ENCODE measurements around the gene RHOC.
A peak's percentile ranks its signal among the peaks of the same experiment; 100 is the strongest.

Gene RHOC

DNA sequence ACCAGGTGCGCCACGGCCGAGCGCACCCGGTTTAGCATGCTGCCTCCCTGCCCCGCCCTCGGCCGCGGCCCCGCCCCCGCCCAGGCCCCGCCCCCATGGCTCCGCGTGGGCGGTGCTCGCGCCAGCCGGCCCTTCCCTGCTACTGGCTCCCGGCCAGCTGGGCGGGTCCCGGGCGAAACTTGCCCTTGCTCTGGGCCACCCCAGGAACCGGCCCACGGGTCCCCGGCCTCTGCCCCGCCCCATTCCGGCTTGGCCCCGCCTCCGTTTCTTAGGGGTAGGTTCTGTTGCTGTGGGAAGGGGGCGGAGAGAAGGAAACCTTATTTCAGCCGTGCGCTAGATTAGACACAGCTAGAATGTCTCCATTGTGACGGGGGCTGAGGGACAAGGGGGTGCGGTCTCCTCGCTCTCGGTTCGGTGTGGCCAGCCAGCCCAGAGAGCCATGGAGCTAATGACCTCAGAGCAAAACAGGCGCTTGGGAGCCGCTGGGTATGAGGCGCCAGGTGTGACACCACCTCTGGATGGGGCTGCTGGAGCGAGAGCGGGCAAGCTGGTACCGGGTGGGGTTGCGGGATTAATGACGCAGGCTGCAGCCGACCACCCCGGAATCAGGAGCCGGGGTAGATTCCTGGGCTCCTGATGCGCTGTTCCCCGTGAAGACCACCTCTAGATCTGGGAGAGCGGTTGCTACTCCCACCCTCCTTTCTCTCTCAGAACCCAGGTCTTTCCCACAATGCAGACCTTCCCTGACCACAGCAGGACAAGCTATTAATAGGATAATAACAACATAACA lies 8.5 kb upstream of the RHOC start, which contains the start of gene PPM1J:
Gene PPM1J, minus strand, starts transcription at position 69 of the 790 bp plus-strand sequence. Its CDS starts 31 bp downstream, at position 38.
- Histone ChIP-seq H3K27ac (ENCODE audit: low read depth, low read length) (peak within 1 kb of the TSS; percentile 68), H3K9me3 (ENCODE audit: low read length) (no peaks in the 10 kb centered on the region), H3K4me1 (ENCODE audit: insufficient read depth, low read length) (peaks cover 8% of the 10 kb centered on the region), H3K4me3 (ENCODE audit: low read depth in 1 of 2, low read length in 2 of 2) (peak within 1 kb of the TSS; percentile 79 to 83), H3K36me3 (ENCODE audit: insufficient read depth, low read length) (no peaks in the 10 kb centered on the region), H3K9ac (ENCODE audit: low read length) (no peak within 1 kb of the TSS), H3K27me3 (ENCODE audit: control insufficient read depth in 1 of 2, insufficient read depth in 2 of 2, low read length in 2 of 2) (peaks cover 0 to 4% of the 10 kb centered on the region in 2 donors)

DNA sequence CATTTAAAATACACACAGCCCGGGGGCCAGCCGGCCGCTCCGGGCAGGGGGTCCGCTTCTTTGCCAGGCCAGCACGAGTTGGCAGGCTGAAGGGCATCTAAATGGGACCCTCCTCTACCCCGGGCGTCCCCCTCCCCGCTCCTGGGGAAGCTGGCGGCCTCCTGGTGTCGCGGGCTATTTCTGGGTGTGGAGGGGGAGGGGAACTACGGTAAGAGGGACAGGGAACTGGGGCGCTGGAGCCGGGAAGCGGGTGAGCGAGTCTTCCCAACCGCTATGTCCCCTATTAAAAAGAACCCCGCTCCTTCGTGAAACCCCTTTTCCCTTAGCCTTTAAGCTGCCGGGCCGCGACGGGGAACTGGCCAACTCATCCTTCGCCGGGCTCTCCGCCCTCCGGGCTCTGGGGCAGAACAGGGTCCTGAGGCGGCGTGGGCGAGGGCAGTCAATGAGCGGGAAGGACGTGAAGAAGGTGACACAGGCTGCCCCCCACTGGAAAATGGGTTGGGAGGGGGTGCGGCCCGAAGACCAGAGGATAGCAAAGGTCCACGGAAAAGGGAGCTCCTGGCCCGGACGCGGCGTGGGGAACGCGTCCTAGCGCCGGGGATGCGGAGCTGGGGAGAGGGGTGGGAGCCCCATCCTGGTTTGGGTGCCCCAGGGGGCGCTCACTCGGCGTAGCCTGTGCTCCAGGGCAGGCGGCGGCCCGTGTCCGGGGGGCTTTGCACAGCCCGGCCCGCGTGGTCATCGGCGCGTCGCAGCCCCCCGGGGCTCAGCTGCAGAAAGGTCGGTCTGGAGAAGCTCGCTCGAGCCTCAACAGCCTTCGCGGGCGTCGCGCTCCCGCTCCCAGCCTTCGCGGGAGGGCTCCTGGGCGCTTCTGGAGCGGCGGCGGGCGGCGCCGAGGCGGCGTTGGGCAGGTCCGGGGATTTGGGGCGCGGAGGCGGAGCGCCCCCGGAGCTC lies 7.7 kb upstream of the RHOC start:
- peaks cover 0 to 2% of the 10 kb centered on the region in 2 donors for H3K27me3 ChIP-seq (ENCODE audit: control insufficient read depth in 1 of 2, insufficient read depth in 2 of 2, low read length in 2 of 2)
- H3K4me1 ChIP-seq (ENCODE audit: insufficient read depth, low read length) = peaks cover 8% of the 10 kb centered on the region
- no peak overlapping the region for H3K9ac ChIP-seq (ENCODE audit: low read length)
- H3K36me3 ChIP-seq (ENCODE audit: insufficient read depth, low read length) = no peaks in the 10 kb centered on the region
- H3K27ac ChIP-seq (ENCODE audit: low read depth, low read length) = peak overlapping the region; percentile 48
- H3K4me3 ChIP-seq (ENCODE audit: low read depth in 1 of 2, low read length in 2 of 2) = peak overlapping the region; percentile 79 to 83
- H3K9me3 ChIP-seq (ENCODE audit: low read length) = no peaks in the 10 kb centered on the region

DNA sequence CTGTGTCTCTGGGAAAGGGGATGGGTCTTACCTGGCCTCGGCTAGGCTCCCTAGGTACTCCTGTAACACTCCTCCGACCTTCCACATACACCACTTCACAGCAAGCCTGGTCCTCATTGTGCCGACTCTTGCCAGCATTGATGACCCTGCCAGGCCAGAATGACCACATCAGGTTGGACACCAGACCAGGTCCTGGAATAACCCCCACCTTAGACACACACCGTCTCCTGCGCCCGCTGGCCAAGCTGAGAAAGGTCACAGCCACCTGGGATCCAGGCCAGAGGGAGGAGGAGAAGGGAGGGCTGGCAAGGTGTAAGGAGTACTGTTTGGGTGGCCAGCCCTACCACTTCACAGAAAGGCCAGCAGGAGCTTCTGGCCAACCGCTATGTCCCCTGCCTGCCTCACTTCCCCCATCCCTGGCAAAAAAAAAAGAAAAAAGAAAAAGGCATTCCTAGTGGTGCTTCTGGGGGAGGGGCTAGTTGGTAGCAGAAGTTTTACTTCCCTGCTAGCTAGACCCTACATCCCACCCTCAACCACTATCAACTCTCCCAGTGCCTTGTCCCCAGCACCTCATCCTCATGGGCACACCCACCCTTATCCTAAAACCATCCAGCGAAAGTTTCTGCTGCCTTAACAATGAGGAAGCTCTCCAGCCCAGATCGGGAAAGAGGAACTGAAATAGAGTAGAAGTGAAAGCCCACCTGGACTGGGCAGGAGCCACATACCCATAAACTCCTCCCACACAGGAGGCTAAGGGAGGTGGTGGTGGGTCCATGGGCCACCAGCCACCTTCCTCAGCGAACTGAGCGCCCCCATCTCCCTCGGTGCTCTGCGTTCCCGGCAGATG lies 6.8 kb upstream of the RHOC start:
- no peak overlapping the region for H3K9ac ChIP-seq (ENCODE audit: low read length)

DNA sequence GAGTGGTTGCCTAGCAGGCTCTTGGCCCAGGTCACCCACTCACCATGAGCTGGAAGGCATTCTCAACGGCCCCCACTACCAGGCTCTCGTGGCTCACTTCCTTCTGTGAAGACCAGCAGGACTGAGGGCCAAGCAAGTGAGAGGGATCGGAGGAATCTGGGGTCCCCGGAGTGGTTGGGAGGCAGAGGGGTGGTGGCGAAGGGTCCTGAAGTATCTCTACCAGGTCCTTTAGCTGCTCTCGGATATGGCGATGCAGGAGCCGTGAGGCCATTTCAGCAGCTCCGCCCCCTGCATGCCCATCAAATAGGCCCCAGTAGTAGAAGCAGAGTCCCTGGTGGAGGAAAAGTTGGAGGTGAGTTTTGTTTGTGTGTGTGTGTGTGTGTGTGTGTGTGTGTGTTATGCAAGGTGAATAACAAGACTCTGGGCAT lies 5.8 kb upstream of the RHOC start:
- H3K27ac ChIP-seq (ENCODE audit: low read depth, low read length) = no peak overlapping the region
- no peak overlapping the region for H3K9ac ChIP-seq (ENCODE audit: low read length)
- H3K4me3 ChIP-seq (ENCODE audit: low read depth in 1 of 2, low read length in 2 of 2) = no peak overlapping the region
- H3K36me3 ChIP-seq (ENCODE audit: insufficient read depth, low read length) = no peaks in the 10 kb centered on the region
- no peaks in the 10 kb centered on the region for H3K27me3 ChIP-seq (ENCODE audit: control insufficient read depth in 1 of 2, insufficient read depth in 2 of 2, low read length in 2 of 2)
- no peaks in the 10 kb centered on the region for H3K9me3 ChIP-seq (ENCODE audit: low read length)
- H3K4me1 ChIP-seq (ENCODE audit: insufficient read depth, low read length) = peaks cover 9% of the 10 kb centered on the region

More for the DNA sequence above, 6.8 kb upstream of the RHOC start:
- Histone ChIP-seq H3K27me3 (ENCODE audit: control insufficient read depth in 1 of 2, insufficient read depth in 2 of 2, low read length in 2 of 2) (no peaks in the 10 kb centered on the region), H3K27ac (ENCODE audit: low read depth, low read length) (no peak overlapping the region), H3K36me3 (ENCODE audit: insufficient read depth, low read length) (no peaks in the 10 kb centered on the region), H3K4me1 (ENCODE audit: insufficient read depth, low read length) (peaks cover 8% of the 10 kb centered on the region), H3K9me3 (ENCODE audit: low read length) (no peaks in the 10 kb centered on the region), H3K4me3 (ENCODE audit: low read depth in 1 of 2, low read length in 2 of 2) (peak overlapping the region; percentile 79 to 83)

DNA sequence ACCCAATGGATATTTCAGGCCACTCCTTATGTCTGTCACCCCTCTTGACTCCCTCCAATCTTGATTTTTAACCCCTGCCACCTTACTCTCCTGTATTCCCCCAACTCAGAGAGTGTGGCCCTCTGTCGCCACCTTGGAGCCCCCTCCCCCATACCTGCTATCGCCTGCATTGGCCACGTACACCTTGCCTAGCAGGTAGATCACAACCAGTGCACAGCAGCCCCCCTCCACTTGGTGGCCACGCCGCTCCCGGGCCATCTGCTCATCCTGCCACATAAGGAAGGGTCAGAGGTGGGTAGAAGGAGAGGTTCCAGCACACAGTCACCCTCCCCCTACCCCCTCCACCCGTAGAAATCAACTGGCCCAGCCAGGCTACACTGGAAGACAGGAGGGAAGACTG lies 5.3 kb upstream of the RHOC start:
- no peak overlapping the region for H3K9ac ChIP-seq (ENCODE audit: low read length)
- H3K4me3 ChIP-seq (ENCODE audit: low read depth in 1 of 2, low read length in 2 of 2) = no peak overlapping the region
- H3K4me1 ChIP-seq (ENCODE audit: insufficient read depth, low read length) = peaks cover 14% of the 10 kb centered on the region
- no peak overlapping the region for H3K27ac ChIP-seq (ENCODE audit: low read depth, low read length)
- no peaks in the 10 kb centered on the region for H3K27me3 ChIP-seq (ENCODE audit: control insufficient read depth in 1 of 2, insufficient read depth in 2 of 2, low read length in 2 of 2)
- H3K9me3 ChIP-seq (ENCODE audit: low read length) = no peaks in the 10 kb centered on the region
- H3K36me3 ChIP-seq (ENCODE audit: insufficient read depth, low read length) = no peaks in the 10 kb centered on the region

DNA sequence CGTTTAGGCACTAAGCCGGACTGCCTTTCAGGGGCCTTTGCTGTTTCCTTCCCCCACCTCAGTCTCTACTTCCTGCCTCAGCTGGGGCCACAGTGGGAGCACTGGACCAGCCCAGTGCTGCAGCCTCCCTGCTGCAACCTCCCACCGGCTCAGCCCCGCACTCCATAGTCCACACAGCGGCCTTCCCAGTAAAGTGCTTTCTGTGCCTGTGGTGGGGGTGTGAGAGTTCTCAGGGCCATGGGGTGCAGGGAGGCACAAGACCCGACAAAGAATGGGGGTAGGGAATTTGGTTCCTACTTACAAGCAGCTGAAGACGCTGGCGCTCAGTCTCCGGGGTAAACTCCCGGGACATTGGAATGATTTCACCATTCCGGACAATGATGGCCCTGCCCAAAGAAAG lies 4.7 kb upstream of the RHOC start:
- no peak overlapping the region for H3K9ac ChIP-seq (ENCODE audit: low read length)
- H3K27me3 ChIP-seq (ENCODE audit: control insufficient read depth in 1 of 2, insufficient read depth in 2 of 2, low read length in 2 of 2) = no peaks in the 10 kb centered on the region
- no peaks in the 10 kb centered on the region for H3K36me3 ChIP-seq (ENCODE audit: insufficient read depth, low read length)

DNA sequence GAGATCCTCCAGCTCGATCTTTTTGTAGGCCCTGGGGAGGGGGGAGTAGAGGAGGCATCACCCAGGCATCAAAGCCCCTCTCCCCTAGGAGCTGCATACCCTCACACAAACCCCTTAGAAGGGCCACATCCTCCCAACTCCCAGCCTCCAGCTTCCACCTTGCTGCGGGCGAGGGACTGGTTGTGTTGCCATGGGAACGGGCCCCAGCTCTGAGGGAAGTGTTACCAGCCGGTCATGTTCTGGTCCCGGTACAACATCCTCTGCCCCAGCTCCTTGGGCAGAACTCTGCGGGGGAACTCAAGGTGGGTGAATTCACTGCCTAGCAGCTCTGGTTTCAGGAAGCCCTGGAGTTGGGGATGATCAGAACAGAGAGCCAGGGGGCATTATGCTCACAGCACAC lies 4.1 kb upstream of the RHOC start:
- Histone ChIP-seq H3K4me1 (ENCODE audit: insufficient read depth, low read length) (peaks cover 14% of the 10 kb centered on the region), H3K27ac (ENCODE audit: low read depth, low read length) (no peak overlapping the region), H3K36me3 (ENCODE audit: insufficient read depth, low read length) (no peaks in the 10 kb centered on the region), H3K4me3 (ENCODE audit: low read depth in 1 of 2, low read length in 2 of 2) (no peak overlapping the region), H3K9me3 (ENCODE audit: low read length) (no peaks in the 10 kb centered on the region), H3K9ac (ENCODE audit: low read length) (no peak overlapping the region), H3K27me3 (ENCODE audit: control insufficient read depth in 1 of 2, insufficient read depth in 2 of 2, low read length in 2 of 2) (no peaks in the 10 kb centered on the region)

More for the DNA sequence above, 4.7 kb upstream of the RHOC start:
- H3K4me3 ChIP-seq (ENCODE audit: low read depth in 1 of 2, low read length in 2 of 2) = no peak overlapping the region
- no peak overlapping the region for H3K27ac ChIP-seq (ENCODE audit: low read depth, low read length)
- no peaks in the 10 kb centered on the region for H3K9me3 ChIP-seq (ENCODE audit: low read length)
- H3K4me1 ChIP-seq (ENCODE audit: insufficient read depth, low read length) = peaks cover 14% of the 10 kb centered on the region

DNA sequence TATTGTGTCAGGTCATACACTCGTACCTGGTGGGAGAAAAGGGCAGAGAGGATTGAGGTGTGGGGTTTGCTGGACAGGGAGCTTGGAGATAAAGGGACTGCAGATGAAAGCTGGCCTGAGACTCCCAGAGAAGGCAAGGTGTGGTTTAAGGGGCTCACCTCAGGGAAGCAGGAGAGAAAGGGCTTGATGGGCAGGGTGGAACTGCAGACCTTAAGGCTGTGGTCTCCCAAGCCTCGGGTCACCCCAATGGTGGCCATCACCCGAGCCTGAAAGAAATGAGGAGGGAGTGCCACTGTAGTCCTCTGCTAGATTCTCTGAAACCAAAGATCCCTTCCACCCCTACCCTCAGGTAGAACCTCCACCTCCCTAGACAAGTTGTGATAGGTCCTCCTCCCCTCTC lies 3.7 kb upstream of the RHOC start:
- H3K9ac ChIP-seq (ENCODE audit: low read length) = no peak overlapping the region
- no peaks in the 10 kb centered on the region for H3K9me3 ChIP-seq (ENCODE audit: low read length)
- no peaks in the 10 kb centered on the region for H3K27me3 ChIP-seq (ENCODE audit: control insufficient read depth in 1 of 2, insufficient read depth in 2 of 2, low read length in 2 of 2)
- peaks cover 14% of the 10 kb centered on the region for H3K4me1 ChIP-seq (ENCODE audit: insufficient read depth, low read length)
- no peaks in the 10 kb centered on the region for H3K36me3 ChIP-seq (ENCODE audit: insufficient read depth, low read length)
- H3K4me3 ChIP-seq (ENCODE audit: low read depth in 1 of 2, low read length in 2 of 2) = no peak overlapping the region
- H3K27ac ChIP-seq (ENCODE audit: low read depth, low read length) = no peak overlapping the region

DNA sequence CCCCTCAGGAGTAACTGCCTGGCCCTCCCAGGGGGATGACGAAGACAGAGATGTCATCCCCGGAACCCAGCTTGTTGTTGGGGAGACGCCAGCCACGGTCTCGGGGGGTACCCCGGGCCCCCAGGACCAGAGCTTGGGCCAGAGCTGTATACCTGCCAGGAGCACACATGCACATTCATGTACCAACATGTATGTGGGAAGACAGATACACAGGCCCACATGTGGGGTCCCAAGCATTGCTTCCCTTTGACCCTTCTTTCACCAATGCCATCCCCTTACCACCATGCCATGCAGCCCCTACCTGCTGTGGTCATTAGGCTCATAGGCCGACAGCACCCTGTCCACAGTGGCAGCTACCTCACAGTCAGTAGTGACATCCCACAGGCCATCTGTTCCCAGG lies 3.2 kb upstream of the RHOC start:
- peaks cover 17% of the 10 kb centered on the region for H3K4me1 ChIP-seq (ENCODE audit: insufficient read depth, low read length)

DNA sequence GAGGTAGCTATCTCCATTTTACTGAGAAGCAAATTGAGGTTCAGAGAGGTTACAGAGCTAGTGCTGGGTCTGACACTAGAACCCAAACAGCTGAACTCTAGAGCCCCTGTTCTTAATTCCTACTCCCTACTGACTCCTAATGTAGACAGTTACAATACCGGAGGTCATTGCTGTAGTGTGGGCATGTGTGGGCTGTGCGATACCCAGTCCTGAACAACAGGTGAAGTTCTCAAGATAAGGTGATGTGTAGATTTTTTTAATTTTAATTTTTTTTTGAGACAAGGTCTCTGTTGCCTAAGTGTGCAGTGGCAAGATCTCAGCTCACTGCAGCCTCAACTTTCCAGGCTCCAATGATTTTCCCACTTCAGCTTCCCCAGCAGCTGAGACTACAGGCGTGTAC lies 1.6 kb upstream of the RHOC start:
- H3K4me3 ChIP-seq (ENCODE audit: low read depth in 1 of 2, low read length in 2 of 2) = no peak overlapping the region
- no peak overlapping the region for H3K27ac ChIP-seq (ENCODE audit: low read depth, low read length)
- H3K36me3 ChIP-seq (ENCODE audit: insufficient read depth, low read length) = no peaks in the 10 kb centered on the region
- no peak overlapping the region for H3K9ac ChIP-seq (ENCODE audit: low read length)
- no peaks in the 10 kb centered on the region for H3K9me3 ChIP-seq (ENCODE audit: low read length)
- peaks cover 33% of the 10 kb centered on the region for H3K4me1 ChIP-seq (ENCODE audit: insufficient read depth, low read length)
- H3K27me3 ChIP-seq (ENCODE audit: control insufficient read depth in 1 of 2, insufficient read depth in 2 of 2, low read length in 2 of 2) = no peaks in the 10 kb centered on the region

More for the DNA sequence above, 3.2 kb upstream of the RHOC start:
- Histone ChIP-seq H3K4me3 (ENCODE audit: low read depth in 1 of 2, low read length in 2 of 2) (no peak overlapping the region), H3K27me3 (ENCODE audit: control insufficient read depth in 1 of 2, insufficient read depth in 2 of 2, low read length in 2 of 2) (no peaks in the 10 kb centered on the region), H3K36me3 (ENCODE audit: insufficient read depth, low read length) (no peaks in the 10 kb centered on the region), H3K27ac (ENCODE audit: low read depth, low read length) (no peak overlapping the region), H3K9ac (ENCODE audit: low read length) (no peak overlapping the region), H3K9me3 (ENCODE audit: low read length) (no peaks in the 10 kb centered on the region)
